Stimulated activated CD4-positive, alpha-beta T cell treated with anti-CD3 and anti-CD28 coated beads, Interleukin-2, amount 100 ng/mL, for 24 hours (primary cell): ENCODE measurements around the gene PTPN22.

ENCODE experiments used
- DNase-seq, 2 donors: peaks; one replicate each; pipeline ENCODE4 v3.0.0-alpha.2; 2020

Gene PTPN22

GRCh38 chr1:113846391-113847035 lies 25.0 kb downstream of the PTPN22 start:
- DNase-seq: no peak

- DNase-seq: no peak
These were observed 35.0 kb downstream of the PTPN22 start for GRCh38 chr1:113836534-113836933.

- DNase-seq: no peak
These were observed 35.7 kb downstream of the PTPN22 start for GRCh38 chr1:113835686-113836290.

GRCh38 chr1:113834716-113835115 lies 36.8 kb downstream of the PTPN22 start:
- DNase-seq: no peak

- no peak for DNase-seq
These were observed 41.5 kb downstream of the PTPN22 start for GRCh38 chr1:113830039-113830438.

GRCh38 chr1:113821916-113822315 lies 49.6 kb downstream of the PTPN22 start:
- DNase-seq: no peak

- DNase-seq: no peak
These were observed 52.9 kb downstream of the PTPN22 start for GRCh38 chr1:113818578-113818977.

GRCh38 chr1:113813218-113813617 lies 58.3 kb downstream of the PTPN22 start:
- DNase-seq: no peak

- DNase-seq: peak in 1 of 2 donors; percentile 16
These were observed 58.8 kb downstream of the PTPN22 start for GRCh38 chr1:113812661-113813135.

GRCh38 chr1:113811888-113812660 lies 59.4 kb downstream of the PTPN22 start, which contains the start of gene RSBN1:
RSBN1 (minus strand) TSS chr1:113812476; CDS start chr1:113812412, 64 bp downstream.
- DNase-seq: peak; percentile 97 to 98

GRCh38 chr1:113811156-113811887 lies 60.2 kb downstream of the PTPN22 start:
- DNase-seq: peak; percentile 53 to 58

- DNase-seq: no peak
These were observed 61.6 kb downstream of the PTPN22 start for GRCh38 chr1:113809670-113810602.

GRCh38 chr1:113808450-113809195 lies 62.9 kb downstream of the PTPN22 start:
- DNase-seq: no peak

- DNase-seq: no peak
These were observed 65.9 kb downstream of the PTPN22 start for GRCh38 chr1:113805639-113806038.

- DNase-seq: no peak
These were observed 66.3 kb downstream of the PTPN22 start for GRCh38 chr1:113805256-113805531.

GRCh38 chr1:113804421-113805255 lies 66.9 kb downstream of the PTPN22 start:
- no peak for DNase-seq

- DNase-seq: no peak
These were observed 69.0 kb downstream of the PTPN22 start for GRCh38 chr1:113802367-113803007.

- DNase-seq: no peak
These were observed 71.0 kb downstream of the PTPN22 start for GRCh38 chr1:113800487-113800886.

- DNase-seq: no peak
These were observed 74.0 kb downstream of the PTPN22 start for GRCh38 chr1:113797472-113797871.
